GM12801 (cell line): ENCODE results near the gene SEPTIN8.

ENCODE experiments used
- TF ChIP-seq, protein P1 (sequence below): IDR thresholded peaks from one replicate; pipeline ENCODE4 v1.5.1; 2011; ENCODE audit warnings: control low read depth; ENCODE audit not compliant: insufficient read length; ENCODE audit errors: extremely low read depth

Gene SEPTIN8, protein sequence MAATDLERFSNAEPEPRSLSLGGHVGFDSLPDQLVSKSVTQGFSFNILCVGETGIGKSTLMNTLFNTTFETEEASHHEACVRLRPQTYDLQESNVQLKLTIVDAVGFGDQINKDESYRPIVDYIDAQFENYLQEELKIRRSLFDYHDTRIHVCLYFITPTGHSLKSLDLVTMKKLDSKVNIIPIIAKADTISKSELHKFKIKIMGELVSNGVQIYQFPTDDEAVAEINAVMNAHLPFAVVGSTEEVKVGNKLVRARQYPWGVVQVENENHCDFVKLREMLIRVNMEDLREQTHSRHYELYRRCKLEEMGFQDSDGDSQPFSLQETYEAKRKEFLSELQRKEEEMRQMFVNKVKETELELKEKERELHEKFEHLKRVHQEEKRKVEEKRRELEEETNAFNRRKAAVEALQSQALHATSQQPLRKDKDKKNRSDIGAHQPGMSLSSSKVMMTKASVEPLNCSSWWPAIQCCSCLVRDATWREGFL

GRCh38 chr5:132777209-132778069 is at the start of gene SEPTIN8:
TSS of gene SEPTIN8 (minus strand) at chr5:132777239. CDS start at chr5:132777137, 102 bp downstream.
- TF ChIP-seq, protein P1, sequence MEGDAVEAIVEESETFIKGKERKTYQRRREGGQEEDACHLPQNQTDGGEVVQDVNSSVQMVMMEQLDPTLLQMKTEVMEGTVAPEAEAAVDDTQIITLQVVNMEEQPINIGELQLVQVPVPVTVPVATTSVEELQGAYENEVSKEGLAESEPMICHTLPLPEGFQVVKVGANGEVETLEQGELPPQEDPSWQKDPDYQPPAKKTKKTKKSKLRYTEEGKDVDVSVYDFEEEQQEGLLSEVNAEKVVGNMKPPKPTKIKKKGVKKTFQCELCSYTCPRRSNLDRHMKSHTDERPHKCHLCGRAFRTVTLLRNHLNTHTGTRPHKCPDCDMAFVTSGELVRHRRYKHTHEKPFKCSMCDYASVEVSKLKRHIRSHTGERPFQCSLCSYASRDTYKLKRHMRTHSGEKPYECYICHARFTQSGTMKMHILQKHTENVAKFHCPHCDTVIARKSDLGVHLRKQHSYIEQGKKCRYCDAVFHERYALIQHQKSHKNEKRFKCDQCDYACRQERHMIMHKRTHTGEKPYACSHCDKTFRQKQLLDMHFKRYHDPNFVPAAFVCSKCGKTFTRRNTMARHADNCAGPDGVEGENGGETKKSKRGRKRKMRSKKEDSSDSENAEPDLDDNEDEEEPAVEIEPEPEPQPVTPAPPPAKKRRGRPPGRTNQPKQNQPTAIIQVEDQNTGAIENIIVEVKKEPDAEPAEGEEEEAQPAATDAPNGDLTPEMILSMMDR: no peak

- TF ChIP-seq, protein P1: no peak
Measured at GRCh38 chr5:132826424-132827082, 49.5 kb upstream of the SEPTIN8 start.

GRCh38 chr5:132825834-132826391 is 48.9 kb upstream of the SEPTIN8 start:
- TF ChIP-seq, protein P1: no peak

GRCh38 chr5:132825033-132825833 is 48.2 kb upstream of the SEPTIN8 start:
- TF ChIP-seq, protein P1: no peak

- TF ChIP-seq, protein P1: no peak
Measured at GRCh38 chr5:132824426-132824825, 47.4 kb upstream of the SEPTIN8 start.

GRCh38 chr5:132823481-132824050 is 46.5 kb upstream of the SEPTIN8 start:
- TF ChIP-seq, protein P1: no peak
